ENCODE results near the gene ANKRD34C.
"Not testable (repeated sequence)": the region's sequence is repeated elsewhere in the genome, so short reads cannot be mapped to it uniquely, and the experiment has no call there.

The ANKRD34C gene

DNA sequence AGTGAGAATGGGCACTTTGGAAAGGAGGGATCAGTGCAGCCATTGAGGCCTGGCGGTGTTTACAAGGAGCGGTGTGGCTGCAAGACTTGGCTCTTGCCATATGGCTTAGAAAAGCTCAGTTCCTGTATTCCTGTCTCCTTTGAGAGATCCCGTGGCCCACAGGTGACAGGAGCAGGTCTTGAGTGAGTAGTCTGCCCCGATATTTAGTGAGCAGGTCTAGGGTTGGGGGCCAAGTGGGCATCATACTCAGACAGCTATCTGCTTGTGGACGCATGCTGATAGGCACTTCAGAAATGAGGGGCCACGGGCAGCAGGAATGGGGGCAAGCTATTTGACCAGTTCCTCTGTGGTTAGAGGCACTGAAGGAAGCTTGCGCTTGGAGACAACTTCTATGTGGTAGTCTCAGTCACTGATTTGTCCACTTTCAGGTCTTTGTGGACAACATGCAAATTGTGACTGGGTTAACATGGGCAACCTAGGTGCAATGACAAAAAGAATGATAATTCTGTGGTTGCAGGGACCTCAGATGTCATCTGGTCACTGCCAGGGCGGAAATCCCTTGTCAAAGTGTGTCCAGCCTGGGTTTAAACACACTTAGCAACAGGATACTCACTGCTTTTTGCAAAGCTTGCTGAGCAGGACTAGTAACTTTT, 29.5 kb downstream of the ANKRD34C start:
- DNase-seq: peak in 1 of 3 experiments; percentile 55

- no peak for DNase-seq
These were observed 31.7 kb downstream of the ANKRD34C start for GRCh38 chr15:79314186-79314585.

- DNase-seq: no peak
These were observed 32.3 kb downstream of the ANKRD34C start for GRCh38 chr15:79314811-79315210.

DNA sequence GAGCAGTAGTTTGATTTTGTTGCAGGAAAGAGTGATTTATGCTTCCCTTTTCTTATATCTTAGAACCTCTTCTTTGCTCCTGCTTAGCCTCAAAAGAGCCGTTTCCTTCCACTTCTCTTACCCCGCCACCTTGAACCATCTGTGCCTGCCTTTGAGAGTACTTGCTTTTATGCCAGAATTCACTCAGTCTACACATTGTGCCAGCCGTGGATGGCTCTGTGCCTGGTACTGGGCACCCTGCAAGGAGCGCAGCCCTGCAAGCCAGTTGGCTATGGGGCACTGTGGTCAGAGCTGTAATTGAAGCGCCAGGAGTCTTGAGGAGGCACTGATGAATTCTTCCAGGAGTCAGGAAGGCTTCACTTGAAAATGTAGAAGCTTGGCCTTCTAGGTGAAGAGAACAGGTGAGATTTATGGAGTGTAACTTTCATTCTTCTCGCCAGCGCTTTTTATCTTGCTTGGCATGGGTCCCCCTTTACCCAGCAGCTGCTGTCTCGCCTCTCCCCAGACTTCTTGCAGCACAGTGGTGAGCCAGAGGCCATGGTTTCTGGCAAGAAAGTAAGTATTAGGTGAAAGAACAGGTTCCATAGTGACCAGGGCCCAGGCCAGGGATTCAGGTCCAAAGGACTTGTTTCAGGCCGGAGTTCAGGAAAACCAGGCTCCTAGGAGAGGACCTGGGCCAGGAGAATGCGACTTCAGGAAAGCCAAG, 33.3 kb downstream of the ANKRD34C start:
- no peak for DNase-seq

DNA sequence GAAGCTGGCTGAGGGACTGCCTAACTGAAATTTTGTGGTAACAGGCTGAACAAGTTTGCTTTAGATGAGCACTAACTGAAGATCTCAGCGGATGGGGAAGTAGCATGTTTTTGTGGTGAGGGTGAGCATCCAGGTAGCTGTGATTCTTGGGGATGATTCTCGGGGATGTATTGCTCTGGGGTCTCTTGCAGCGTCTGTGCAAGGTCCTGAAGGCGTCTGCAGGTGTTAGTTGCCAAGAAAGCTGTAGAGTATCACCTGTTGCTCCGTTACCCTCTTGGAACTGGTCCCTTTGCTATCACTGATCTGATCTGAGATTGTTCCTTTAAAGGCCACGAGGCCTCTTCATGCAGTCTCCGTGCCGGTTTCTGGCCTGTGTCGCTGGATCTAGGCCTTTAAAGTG, 34.3 kb downstream of the ANKRD34C start:
- DNase-seq: no peak

- DNase-seq: not testable (repeated sequence)
These were observed 37.5 kb downstream of the ANKRD34C start for GRCh38 chr15:79319973-79320372.

DNA sequence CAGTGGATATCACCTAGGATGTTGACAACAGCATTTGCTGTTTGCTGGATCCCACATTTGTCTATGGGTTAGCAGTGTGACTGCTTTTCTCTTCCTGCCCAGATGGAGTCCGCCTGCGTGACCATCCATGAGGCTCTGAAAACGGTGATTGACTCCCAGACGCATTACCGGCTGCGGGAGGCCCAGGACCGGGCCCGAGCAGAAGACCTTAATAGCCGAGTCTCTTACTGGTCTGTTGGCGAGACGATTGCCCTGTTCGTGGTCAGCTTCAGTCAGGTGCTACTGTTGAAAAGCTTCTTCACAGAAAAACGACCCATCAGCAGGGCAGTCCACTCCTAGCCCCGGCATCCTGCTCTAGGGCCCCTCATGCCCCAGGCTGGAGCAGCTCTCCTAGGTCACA, 39.4 kb downstream of the ANKRD34C start:
- no peak for DNase-seq

- DNase-seq: no peak
These were observed 39.8 kb downstream of the ANKRD34C start for GRCh38 chr15:79322306-79322705.

DNA sequence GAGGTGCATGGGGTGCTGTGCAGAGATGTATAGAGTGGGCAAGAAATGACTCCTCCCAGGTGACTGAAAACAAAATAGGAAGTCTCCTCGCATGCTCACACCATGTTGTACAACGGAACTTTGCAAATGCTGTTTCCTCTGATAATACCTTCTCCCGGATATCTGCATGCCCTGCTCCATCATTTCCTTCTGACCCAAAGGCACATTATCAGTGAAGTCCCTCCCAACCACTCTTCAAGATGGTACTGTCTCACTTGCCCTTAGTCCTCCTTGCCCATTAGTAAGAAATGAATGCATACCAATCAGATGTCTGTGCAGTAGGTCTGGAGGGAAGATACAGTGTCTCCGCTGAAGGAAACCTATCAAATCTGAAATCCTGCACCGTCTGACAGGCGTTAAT, 40.4 kb downstream of the ANKRD34C start:
- no peak for DNase-seq

GRCh38 chr15:79329171-79329611, 46.7 kb downstream of the ANKRD34C start:
- DNase-seq: peak in 1 of 3 experiments; percentile 25

Measured in NCI-H1417 (cell line).